Stimulated activated CD8-positive, alpha-beta memory T cell treated with anti-CD3 and anti-CD28 coated beads, Interleukin-4, amount 100 ng/mL, for 1 hour (primary cell): ENCODE measurements around the gene MARCHF9.
"Not testable (repeated sequence)": the region's sequence is repeated elsewhere in the genome, so short reads cannot be mapped to it uniquely, and the experiment has no call there.

ENCODE experiments used
- DNase-seq, 2 donors: peaks; one replicate each; pipeline ENCODE4 v3.0.0-alpha.2; 2020; ENCODE audit warnings: low read depth in 2 of 2, low spot score in 1 of 2

MARCHF9 gene

GRCh38 chr12:57769594-57769993 lies 14.7 kb downstream of the MARCHF9 start:
- no peak for DNase-seq

- no peak for DNase-seq
These were observed 15.8 kb downstream of the MARCHF9 start for GRCh38 chr12:57770734-57771133.

- DNase-seq, result peak in 1 of 2 donors; percentile 62
These were observed 16.5 kb downstream of the MARCHF9 start for GRCh38 chr12:57771236-57771872.

- peak; percentile 73 to 77 for DNase-seq
These were observed 17.0 kb downstream of the MARCHF9 start, which contains the start of gene METTL1 for GRCh38 chr12:57771873-57772428. Gene METTL1 (minus strand): TSS chr12:57772105. CDS start chr12:57772083, 22 bp downstream.

GRCh38 chr12:57772429-57773322 lies 17.8 kb downstream of the MARCHF9 start, which contains the start of gene EEF1AKMT3:
Gene EEF1AKMT3 (plus strand): TSS chr12:57772614. CDS start chr12:57772725, 111 bp downstream.
- DNase-seq, result no peak

GRCh38 chr12:57774634-57775033 lies 19.7 kb downstream of the MARCHF9 start:
- not testable (repeated sequence) for DNase-seq

- no peak for DNase-seq
These were observed 20.1 kb downstream of the MARCHF9 start for GRCh38 chr12:57775044-57775443.

- DNase-seq, result no peak
These were observed 20.8 kb downstream of the MARCHF9 start for GRCh38 chr12:57775563-57776246.

- no peak for DNase-seq
These were observed 21.3 kb downstream of the MARCHF9 start for GRCh38 chr12:57776247-57776587.

- no peak for DNase-seq
These were observed 22.5 kb downstream of the MARCHF9 start for GRCh38 chr12:57777367-57777766.

- DNase-seq, result no peak
These were observed 23.0 kb downstream of the MARCHF9 start for GRCh38 chr12:57777911-57778310.

- no peak for DNase-seq
These were observed 24.8 kb downstream of the MARCHF9 start for GRCh38 chr12:57779736-57780135.

GRCh38 chr12:57780284-57780897 lies 25.5 kb downstream of the MARCHF9 start:
- no peak for DNase-seq

- no peak for DNase-seq
These were observed 26.3 kb downstream of the MARCHF9 start for GRCh38 chr12:57781244-57781643.

- DNase-seq, result no peak
These were observed 26.9 kb downstream of the MARCHF9 start for GRCh38 chr12:57781801-57782200.

- no peak for DNase-seq
These were observed 27.3 kb downstream of the MARCHF9 start for GRCh38 chr12:57782243-57782607.

GRCh38 chr12:57782608-57783465 lies 27.9 kb downstream of the MARCHF9 start, which contains the start of gene TSFM:
Gene TSFM (plus strand): TSS chr12:57782787. CDS start chr12:57782802, 15 bp downstream.
- peak; percentile 96 to 98 for DNase-seq

- no peak for DNase-seq
These were observed 28.5 kb downstream of the MARCHF9 start for GRCh38 chr12:57783466-57783801.

GRCh38 chr12:57783861-57784260 lies 29.0 kb downstream of the MARCHF9 start:
- no peak for DNase-seq

- no peak for DNase-seq
These were observed 39.0 kb downstream of the MARCHF9 start for GRCh38 chr12:57793920-57794319.
